ENCODE results near the gene XPO5.

The XPO5 gene

DNA sequence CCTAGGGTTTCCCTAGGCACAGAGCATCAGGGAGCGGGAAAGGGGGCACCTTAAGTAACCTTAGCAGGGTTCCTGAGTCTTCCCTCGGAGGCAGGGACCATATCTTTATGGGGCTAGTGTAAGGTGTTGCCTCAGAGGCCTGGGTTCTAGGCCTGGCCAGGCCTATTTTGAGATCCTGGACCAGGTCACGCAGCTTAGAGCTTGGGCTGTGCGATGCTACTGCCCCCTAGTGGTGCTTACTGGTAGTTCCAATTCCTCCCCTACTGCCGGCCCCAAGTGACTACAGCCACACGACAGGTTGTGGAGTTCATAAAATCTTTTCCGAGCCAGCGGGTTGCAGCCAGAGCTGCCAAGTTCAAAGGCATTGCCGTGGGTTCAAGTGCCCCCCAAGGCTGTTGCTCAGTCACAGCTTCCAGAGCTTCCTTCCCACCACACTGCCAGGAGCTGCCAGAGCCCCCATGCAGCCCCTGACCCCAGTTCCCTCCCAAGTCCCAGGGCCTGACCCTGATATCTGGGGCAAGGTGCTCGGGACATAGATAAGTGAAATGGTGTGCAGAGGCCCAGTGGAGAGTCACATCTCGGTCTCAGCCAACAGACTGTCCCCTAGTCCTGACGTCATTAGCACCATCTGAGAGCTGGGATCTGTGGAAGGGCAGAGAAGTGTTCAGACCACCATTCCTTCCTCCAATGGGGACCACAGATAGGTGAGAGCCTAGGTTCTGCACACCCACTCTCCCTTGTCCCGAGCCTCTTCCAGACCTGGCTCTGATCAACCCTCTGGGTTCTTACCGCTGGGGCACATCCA, 69.0 kb downstream of the XPO5 start:
- Histone ChIP-seq H3K27me3 (peaks cover 32 to 39% (median 36%) of the 10 kb centered on the region in 11 experiments), H3K9me3 (replicated peaks in 1 of 11) (no peaks in the 10 kb centered on the region), H3K36me3 (peaks cover 49 to 59% (median 55%) of the 10 kb centered on the region in 11 experiments), H3K4me1 (peaks cover 23 to 49% (median 38%) of the 10 kb centered on the region in 10 experiments), H3K27ac (no peak overlapping the region), H3K4me3 (no peak overlapping the region), H3K9ac (peak overlapping the region in 2 of 11 experiments; percentile 31 to 47; a peak in 2 of 22 replicates), H4K20me1 (peaks cover 13 to 91% (median 52%) of the 10 kb centered on the region in 11 experiments; a peak in 20 of 22 replicates), H3K4me2 (peak overlapping the region in 4 of 11 experiments; percentile 0 to 41 (median 14); a peak in 3 of 22 replicates)
- no peak for TF ChIP-seq Cebpa-rat (IDR thresholded peaks at IDR 0.05)

DNA sequence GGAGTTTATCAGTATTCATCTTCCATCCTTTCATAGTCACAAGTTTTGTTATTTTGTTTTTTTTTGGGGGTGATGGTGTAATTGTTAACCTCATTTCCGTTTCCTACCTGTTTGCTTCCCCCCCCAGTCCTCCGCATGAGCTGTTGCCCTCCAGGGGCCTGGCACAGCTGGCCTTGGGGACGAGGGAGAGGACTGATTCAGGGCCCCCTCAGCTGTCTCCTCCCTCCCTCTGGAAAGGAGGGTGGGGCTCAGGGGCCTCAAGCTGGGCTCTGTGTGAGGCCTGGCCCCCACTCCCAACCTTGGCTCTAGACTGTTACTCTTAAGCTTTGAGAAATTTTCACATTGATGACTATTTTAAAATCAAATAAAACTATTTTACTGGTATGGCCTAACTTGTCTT, 69.7 kb downstream of the XPO5 start:
- H3K9ac ChIP-seq = peak overlapping the region in 4 of 11 experiments; percentile 28 to 47 (median 30); a peak in 3 of 22 replicates
- H3K27me3 ChIP-seq = peaks cover 32 to 39% (median 36%) of the 10 kb centered on the region in 11 experiments
- H3K36me3 ChIP-seq = peaks cover 47 to 58% (median 54%) of the 10 kb centered on the region in 11 experiments
- H4K20me1 ChIP-seq = peaks cover 7 to 84% (median 45%) of the 10 kb centered on the region in 11 experiments; a peak in 20 of 22 replicates
- H3K27ac ChIP-seq = 0 out of 22 replicates have a peak overlapping the region, but pooled peaks of 1 of the 11 experiments have one; percentile 12
- TF ChIP-seq Cebpa-rat (IDR thresholded peaks at IDR 0.05) = no peak
- peaks cover 18 to 42% (median 31%) of the 10 kb centered on the region in 10 experiments for H3K4me1 ChIP-seq
- no peak overlapping the region for H3K4me3 ChIP-seq
- peak overlapping the region in 6 of 11 experiments; percentile 0 to 41 (median 18); a peak in 6 of 22 replicates for H3K4me2 ChIP-seq
- H3K9me3 ChIP-seq (replicated peaks in 1 of 11) = no peaks in the 10 kb centered on the region

DNA sequence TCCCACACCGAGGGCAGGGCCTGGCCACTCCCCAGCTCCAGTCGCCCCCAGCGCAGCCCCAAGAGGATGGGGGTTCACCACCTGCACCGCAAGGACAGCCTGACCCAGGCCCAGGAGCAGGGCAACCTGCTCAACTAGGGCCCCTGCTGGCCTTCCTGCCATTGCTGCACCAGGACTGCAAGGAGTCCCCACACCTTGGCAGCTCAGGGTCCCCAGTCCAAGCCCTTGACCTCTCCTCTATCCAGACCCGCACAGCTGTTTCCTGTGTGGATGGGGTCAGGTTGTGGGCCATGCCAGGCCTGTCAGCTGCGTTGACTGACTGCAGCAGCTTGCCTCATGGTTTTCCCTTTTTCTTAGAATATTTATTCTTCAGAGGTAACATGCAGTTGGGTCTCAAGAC, 70.1 kb downstream of the XPO5 start:
- Histone ChIP-seq H3K27me3 (peaks cover 32 to 39% (median 35%) of the 10 kb centered on the region in 11 experiments), H3K4me2 (peak overlapping the region in 5 of 11 experiments; percentile 0 to 41 (median 12); a peak in 4 of 22 replicates), H3K36me3 (peaks cover 47 to 58% (median 54%) of the 10 kb centered on the region in 11 experiments), H3K9ac (peak overlapping the region in 4 of 11 experiments; percentile 28 to 47 (median 30); a peak in 1 of 22 replicates), H3K4me1 (peaks cover 16 to 38% (median 28%) of the 10 kb centered on the region in 10 experiments), H3K4me3 (no peak overlapping the region), H3K27ac (0 out of 22 replicates have a peak overlapping the region, but pooled peaks of 1 of the 11 experiments have one; percentile 12), H4K20me1 (peaks cover 4 to 80% (median 40%) of the 10 kb centered on the region in 11 experiments; a peak in 20 of 22 replicates), H3K9me3 (replicated peaks in 1 of 11) (no peaks in the 10 kb centered on the region)
- no peak for TF ChIP-seq Cebpa-rat (IDR thresholded peaks at IDR 0.05)

DNA sequence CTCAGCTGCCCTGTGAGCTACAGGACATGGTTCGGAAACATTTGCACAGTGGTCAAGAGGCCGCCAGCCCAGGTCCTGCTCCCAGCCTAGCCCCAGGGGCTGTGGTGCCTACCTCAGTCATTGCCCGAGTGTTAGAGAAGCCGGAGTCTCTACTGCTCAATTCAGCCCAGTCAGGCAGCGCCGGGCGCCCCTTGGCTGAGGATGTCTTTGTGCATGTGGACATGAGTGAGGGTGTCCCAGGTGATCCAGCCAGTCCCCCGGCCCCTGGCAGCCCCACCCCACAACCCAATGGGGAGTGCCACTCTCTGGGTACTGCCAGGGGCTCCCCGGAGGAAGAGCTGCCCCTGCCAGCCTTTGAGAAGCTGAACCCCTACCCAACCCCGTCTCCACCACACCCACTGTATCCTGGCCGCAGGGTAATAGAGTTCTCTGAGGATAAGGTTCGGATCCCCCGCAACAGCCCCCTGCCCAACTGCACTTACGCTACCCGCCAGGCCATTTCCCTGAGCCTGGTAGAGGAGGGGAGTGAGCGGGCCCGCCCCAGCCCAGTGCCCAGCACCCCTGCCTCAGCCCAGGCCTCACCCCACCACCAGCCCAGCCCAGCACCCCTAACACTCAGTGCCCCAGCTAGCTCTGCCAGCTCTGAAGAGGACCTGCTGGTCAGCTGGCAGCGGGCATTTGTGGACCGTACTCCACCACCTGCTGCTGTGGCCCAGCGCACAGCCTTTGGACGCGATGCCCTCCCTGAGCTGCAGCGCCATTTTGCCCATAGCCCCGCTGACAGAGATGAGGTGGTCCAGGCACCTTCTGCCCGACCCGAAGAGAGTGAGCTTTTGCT, 70.9 kb downstream of the XPO5 start:
- peaks cover 52 to 63% (median 61%) of the 10 kb centered on the region in 11 experiments for H3K36me3 ChIP-seq
- peaks cover 11 to 32% (median 23%) of the 10 kb centered on the region in 10 experiments; a peak in 19 of 20 replicates for H3K4me1 ChIP-seq
- H3K9ac ChIP-seq = no peak overlapping the region
- no peaks in the 10 kb centered on the region for H3K9me3 ChIP-seq (replicated peaks in 1 of 11)
- no peak overlapping the region for H3K4me3 ChIP-seq
- no peak overlapping the region for H3K4me2 ChIP-seq
- peaks cover 26 to 31% (median 29%) of the 10 kb centered on the region in 11 experiments for H3K27me3 ChIP-seq
- peaks cover 0 to 77% (median 36%) of the 10 kb centered on the region in 11 experiments; a peak in 18 of 22 replicates for H4K20me1 ChIP-seq
- H3K27ac ChIP-seq = no peak overlapping the region
- no peak for TF ChIP-seq Cebpa-rat (IDR thresholded peaks at IDR 0.05)

DNA sequence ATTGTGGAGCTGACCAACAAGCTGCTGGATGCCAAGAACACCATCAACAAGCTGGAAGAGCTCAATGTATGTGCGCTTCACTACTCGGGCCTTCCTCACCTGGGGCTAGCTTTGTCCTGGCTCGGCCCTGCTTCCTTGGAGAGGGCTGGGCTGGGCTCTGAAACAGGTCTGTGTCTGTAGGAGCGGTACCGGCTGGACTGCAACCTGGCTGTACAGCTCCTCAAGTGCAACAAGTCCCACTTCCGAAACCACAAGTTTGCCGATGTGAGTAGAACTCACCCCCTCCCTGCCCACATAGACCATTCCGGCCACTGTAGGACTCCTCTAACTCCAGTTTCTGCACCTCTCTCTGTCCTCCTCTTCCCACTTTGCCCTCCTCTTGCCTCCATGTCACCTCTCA, 72.4 kb downstream of the XPO5 start:
- H3K4me2 ChIP-seq = no peak overlapping the region
- no peak overlapping the region; a peak in 1 of 22 replicates for H3K9ac ChIP-seq
- H3K9me3 ChIP-seq (replicated peaks in 1 of 11) = no peaks in the 10 kb centered on the region
- H3K4me1 ChIP-seq = peaks cover 0 to 19% (median 11%) of the 10 kb centered on the region in 10 experiments; a peak in 16 of 20 replicates
- peaks cover 0 to 73% (median 27%) of the 10 kb centered on the region in 11 experiments; a peak in 18 of 22 replicates for H4K20me1 ChIP-seq
- H3K27me3 ChIP-seq = peaks cover 11 to 16% (median 14%) of the 10 kb centered on the region in 11 experiments
- H3K36me3 ChIP-seq = peaks cover 67 to 78% (median 76%) of the 10 kb centered on the region in 11 experiments
- no peak overlapping the region for H3K4me3 ChIP-seq
- H3K27ac ChIP-seq = no peak overlapping the region
- TF ChIP-seq Cebpa-rat (IDR thresholded peaks at IDR 0.05) = no peak

DNA sequence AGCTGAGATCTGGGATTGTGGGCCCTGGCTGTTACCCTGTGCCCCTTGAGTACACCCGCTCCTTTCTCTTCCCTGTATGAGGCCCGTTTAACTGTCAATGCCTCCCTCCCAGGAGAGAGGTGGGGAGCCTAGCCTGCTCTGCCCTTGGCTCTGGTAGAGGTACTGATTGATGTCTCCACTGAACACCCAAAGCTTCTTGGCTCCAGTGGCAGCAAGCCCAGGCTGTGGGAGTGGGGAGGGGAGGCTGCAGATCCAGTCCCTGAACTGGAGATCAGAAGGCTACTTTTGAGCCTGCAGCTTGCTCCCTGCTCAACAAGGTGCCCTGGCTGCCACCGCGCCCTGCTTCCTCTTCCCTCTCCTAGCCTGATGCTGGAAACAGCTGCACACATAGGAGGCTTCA, 73.2 kb downstream of the XPO5 start:
- Histone ChIP-seq H3K4me3 (no peak overlapping the region), H3K9me3 (replicated peaks in 1 of 11) (no peaks in the 10 kb centered on the region), H3K4me2 (no peak overlapping the region), H3K9ac (no peak overlapping the region; a peak in 2 of 22 replicates), H3K36me3 (peaks cover 75 to 86% (median 84%) of the 10 kb centered on the region in 11 experiments), H4K20me1 (peaks cover 0 to 69% (median 26%) of the 10 kb centered on the region in 11 experiments; a peak in 18 of 22 replicates), H3K27ac (no peak overlapping the region), H3K27me3 (peaks cover 3 to 8% (median 6%) of the 10 kb centered on the region in 11 experiments; a peak in 21 of 22 replicates), H3K4me1 (peaks cover 0 to 15% (median 9%) of the 10 kb centered on the region in 10 experiments; a peak in 12 of 20 replicates)
- no peak for TF ChIP-seq Cebpa-rat (IDR thresholded peaks at IDR 0.05)

DNA sequence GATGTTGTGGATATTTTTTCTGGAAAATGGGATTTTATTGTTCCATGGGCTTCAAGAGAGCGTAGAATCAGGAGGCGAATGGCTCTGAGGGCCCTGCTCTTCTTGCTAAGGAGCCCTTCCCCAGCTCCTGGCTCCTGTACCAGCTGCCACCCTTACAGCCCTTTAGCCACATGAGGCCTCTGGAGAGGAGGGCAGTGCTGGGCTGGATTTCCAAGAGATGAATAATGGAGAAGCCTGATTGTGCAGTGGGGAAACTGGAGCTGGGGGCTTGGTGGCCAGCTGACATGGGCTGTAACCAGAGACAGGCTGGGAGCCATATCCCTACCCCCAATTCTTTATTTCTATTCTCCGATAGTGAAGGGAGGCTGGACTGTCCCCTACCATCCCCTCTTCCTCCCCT, 74.9 kb downstream of the XPO5 start:
- peak overlapping the region in 3 of 11 experiments; percentile 11 to 26 (median 17); a peak in 2 of 22 replicates for H3K9ac ChIP-seq
- H3K4me3 ChIP-seq = no peak overlapping the region
- peaks cover 3 to 17% (median 10%) of the 10 kb centered on the region in 10 experiments for H3K4me1 ChIP-seq
- no peak overlapping the region for H3K4me2 ChIP-seq
- TF ChIP-seq Cebpa-rat (IDR thresholded peaks at IDR 0.05) = no peak
- no peak overlapping the region for H3K27ac ChIP-seq
- no peaks in the 10 kb centered on the region for H3K9me3 ChIP-seq (replicated peaks in 1 of 11)
- H3K36me3 ChIP-seq = peaks cover 78 to 93% (median 88%) of the 10 kb centered on the region in 11 experiments
- H3K27me3 ChIP-seq = no peaks in the 10 kb centered on the region
- H4K20me1 ChIP-seq = peaks cover 3 to 67% (median 21%) of the 10 kb centered on the region in 11 experiments; a peak in 19 of 22 replicates

Measured in BLaER1 treated with 17β-estradiol and CSF1 and Interleukin-3, amounts not matched to agents 10 nM and 100 nM (cell line).